GM18526 (cell line): Measurements from ENCODE around the gene WEE2.

ENCODE experiments used
- POLR2A ChIP-seq: IDR thresholded peaks from 3 replicates; pipeline ENCODE4 v1.6.1; 2011; ENCODE audit not compliant: insufficient read length; ENCODE audit errors: extremely low read depth

The WEE2 gene

DNA sequence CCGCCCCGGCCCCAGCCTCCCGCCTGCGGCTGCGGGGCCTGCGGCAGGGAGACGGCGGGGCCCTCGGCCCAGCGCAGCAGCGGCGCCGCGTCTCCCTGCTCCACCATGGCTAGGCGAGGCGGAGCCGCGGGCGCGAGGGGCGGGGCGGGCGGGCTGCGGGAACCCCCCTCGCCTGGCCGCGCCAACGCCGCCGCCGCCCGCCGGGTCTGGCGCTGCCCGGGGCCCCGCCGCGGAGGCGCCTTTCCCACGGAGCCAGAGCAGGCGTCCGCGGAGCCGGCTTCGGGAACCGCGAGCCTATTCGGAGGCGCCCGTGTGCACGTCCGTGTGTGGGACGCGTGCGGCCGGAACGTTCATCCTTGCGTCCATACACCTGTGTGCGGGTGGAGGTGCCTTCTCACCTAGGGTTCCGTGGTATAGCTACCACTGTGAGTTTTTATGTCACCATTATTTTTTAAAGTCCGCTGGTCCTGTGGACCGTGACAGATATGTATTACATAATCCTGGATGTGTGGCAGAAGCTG is 6.0 kb upstream of the WEE2 start, which contains the start of gene DENND11:
Gene DENND11, minus strand, starts transcription at position 120 of the 521 bp plus-strand sequence. Its CDS starts 13 bp downstream, at position 107.
- peak; percentile 43 for TF ChIP-seq POLR2A

DNA sequence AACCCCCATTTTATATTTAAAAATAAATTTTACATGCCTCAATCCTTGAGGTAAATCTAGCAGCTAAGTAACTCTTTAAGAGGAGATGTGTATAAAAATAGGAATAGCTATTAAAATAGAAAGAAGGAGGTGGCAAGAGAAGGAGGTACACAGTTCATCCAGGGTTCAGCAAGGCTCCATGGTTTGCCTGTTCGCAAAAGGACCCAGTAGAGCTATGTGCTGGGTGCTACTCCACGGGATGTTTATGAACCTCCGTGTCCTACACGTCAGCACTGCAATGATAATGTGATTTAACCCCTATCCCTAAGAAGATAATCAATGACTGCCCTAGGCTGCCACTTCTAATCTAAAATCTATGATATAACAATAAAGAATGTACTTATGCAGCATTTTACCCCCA is 5.3 kb upstream of the WEE2 start:
- TF ChIP-seq POLR2A, result no peak

DNA sequence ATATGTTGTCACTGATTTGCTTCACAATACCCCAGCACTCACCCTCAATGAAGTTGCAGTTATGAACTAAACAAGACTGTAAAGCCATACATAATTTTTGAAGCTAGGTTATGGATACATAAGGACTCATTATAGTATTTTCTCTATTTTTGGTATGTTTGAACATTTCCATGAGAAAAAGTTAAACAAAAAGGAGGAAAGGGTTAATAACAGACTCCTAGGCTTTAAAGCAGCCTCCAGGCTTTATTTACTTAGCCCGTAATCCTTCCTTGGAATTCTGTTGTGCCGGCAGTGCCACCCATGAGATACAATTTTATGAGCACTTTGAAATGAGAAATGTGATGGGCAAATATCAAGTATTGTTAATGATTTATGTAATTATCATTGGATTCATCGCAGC is 4.0 kb upstream of the WEE2 start:
- no peak for TF ChIP-seq POLR2A

DNA sequence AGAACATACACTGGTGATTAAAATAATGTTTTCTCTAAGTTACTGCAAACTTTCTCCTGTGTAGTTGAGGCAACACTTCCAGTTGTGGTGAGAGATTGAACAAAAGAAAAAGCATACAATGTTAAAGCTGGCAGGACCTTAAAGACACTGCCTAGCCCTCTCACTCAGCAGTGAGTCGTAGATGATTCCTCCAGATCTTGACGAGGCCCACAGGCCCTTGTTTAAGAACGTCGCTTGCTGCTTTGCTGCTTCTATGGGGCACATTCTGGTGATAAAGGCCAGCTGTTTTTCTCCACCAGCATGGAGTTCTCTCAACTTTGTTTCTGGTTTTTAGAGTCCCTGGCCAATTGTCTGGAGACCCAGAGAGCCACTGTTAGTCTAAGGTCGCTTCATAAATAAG is 3.4 kb upstream of the WEE2 start:
- no peak for TF ChIP-seq POLR2A

DNA sequence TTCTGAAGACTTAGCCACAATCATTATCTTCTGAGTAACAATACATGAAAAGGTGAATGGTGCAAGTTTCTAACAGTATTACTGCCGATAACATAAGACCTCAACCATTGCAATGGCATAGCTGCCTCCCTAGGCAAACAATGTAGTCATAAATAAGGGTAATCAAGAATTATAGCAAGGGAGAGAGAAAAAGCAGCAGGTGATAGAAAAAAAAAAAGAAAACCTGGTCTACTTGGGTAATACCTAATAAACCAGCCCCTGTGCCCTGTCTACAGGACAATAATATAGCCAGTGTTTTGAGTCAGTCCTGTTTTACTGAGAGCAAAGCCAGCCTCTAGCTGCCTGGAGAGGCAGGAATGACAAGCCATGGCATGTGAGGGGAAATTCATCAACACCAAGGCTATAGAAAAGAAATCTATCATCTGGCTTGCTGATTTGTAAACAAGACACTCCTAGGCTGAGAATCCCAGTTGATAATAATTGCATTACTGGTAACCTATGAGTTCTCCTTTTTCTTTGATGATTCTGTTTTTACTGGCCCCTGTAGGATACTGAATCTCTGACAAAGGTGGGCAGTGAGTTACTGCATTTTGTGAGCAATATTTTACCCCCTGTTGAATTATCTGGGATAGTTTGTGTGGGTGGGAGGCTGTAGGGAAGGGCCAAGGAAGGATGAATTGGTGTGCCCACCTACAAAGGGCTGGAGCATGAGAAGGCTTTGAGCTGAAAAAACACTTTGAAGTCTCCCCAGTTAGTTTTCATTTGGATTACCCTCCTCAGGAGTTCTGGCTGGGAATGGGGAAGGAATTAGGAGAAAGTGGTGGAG is 1.7 kb upstream of the WEE2 start:
- no peak for TF ChIP-seq POLR2A

DNA sequence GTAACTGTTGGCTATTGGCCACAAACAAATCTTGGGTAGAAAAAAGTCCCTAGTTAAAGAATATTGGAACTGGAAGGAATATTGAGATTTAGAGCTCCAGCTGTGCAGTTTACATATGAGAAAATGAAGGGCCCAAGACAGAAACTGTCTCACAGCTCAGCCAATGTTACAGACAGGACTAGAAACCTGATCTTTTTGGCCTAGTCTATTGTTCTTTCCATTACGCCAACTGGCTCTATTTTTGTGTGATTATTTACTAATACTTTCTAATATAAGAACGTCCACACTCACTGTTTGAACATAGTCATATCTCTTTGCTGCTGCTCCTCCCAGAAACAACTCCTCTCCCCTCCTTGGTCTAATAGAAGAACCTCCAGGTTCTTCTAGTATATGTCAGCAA is 1.2 kb downstream of the WEE2 start:
- no peak for TF ChIP-seq POLR2A

DNA sequence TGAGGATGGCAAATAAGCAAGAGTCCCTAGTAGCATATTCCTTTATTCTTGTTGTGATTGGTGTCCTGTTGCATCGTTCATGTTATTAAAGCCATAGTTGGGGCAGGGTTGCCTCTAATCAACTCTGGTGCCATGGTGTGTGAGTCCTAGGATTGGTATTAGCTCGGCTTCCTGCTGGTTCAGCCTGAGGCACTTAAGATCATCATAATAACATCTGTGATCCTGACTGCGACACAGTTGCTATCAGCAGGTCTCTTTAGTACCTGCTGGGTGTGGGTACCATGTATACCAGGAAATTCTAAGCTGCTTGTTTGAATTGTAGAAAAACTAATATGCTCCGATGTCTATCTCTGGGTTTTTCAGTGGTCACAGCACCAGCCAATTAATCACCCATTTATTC is 1.6 kb downstream of the WEE2 start:
- no peak for TF ChIP-seq POLR2A

DNA sequence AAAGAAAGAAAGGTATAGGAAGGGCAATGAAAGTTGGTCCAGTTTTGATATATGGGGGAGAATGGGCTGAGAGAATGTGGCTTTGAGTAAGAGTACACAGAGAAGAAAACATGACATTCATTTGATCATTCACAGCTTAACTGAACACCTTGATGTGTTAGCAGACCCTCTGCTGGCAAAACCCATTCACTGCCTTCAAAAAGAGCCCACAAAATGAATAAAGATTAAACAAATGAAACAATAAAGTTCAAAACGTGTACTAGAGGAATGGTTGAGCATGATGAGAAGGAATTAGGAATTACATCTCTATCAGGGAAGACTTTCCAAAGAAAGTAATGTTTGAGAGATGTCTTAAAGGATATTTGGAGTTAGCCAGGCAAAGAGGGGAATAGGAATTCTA is 2.1 kb downstream of the WEE2 start:
- TF ChIP-seq POLR2A, result no peak

DNA sequence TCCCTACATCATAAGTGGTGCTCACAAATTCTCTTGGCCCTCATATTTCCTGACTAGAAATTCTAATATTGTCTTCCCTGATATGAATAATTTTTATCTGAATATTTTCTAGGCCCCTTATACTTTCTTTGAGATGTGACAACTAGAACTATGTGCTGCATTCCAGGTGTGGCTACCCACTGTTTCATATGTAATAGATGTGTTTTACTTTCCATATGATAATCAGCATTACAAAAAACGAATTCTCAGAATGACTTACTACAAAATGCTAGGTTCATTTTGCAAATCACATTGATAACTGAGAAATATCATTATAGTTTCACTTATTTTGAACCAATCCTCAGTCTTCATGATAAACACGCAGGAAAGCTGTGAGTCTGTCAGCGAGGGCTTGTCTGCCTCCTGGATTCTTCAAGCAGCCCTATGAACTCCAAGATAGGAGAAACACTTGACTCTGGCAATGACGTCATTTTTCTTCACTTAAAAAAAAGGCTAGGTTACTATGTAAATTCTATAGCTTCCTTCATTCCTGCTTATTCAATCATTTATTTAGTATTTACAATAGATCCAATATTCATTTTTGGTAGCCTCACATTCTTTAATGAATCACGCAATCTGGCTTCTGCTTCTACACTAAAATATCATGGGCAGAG is 4.6 kb downstream of the WEE2 start:
- no peak for TF ChIP-seq POLR2A

DNA sequence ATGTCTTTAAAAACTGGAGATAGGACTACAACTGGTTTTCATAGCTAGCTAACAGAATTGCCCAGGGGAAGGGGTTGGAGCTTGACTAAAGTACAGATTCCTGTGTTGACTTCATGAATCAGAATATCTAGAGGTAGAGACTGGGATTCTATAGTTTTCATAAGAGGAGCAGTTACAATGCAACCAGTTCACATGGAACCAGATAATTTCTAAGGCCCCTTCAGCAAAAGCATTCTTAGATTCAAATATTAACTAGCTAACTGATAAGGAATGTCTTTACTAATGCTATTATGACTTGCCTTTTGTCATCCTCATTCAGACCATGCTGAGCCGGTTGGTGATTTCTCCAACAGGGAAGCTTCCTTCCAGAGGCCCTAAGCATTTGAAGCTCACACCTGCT is 5.7 kb downstream of the WEE2 start:
- TF ChIP-seq POLR2A, result no peak

DNA sequence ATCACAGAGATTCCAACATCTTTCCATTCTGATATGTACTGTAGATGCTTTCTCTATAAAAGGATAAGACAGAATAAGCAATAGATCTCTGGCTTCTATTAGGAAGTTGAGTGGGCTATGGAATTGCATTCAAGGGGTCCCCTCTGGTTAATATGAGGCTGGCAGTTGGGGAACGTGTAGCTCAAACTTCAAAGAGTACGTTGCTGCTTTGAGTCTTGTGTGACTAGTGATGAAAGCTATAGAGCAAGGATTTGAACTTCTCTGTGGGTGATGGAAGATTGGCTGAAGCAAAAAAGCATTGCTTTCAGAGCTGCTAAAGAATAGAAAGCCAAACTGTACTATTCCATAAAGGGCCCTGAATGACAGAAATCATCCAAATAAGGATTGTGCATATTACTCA is 6.4 kb downstream of the WEE2 start:
- TF ChIP-seq POLR2A, result no peak

DNA sequence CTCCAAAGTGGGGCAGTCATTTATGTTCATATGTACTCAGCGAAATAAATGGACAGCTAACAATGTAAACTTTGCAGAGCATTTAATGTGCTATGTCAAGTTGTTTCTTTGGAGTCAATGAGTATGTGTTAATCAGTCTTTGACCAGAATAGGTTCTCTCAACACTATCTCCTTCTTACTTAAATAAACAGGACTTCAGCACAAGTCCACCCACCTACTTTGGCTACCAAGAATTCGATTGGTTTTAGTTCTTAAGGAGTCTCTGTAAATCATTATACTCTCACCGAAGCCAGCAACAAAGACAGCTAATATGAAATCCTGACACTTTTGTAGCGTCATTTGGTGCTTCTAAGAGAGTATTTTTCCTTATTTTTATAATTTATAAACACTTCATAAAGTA is 6.9 kb downstream of the WEE2 start:
- TF ChIP-seq POLR2A, result no peak

DNA sequence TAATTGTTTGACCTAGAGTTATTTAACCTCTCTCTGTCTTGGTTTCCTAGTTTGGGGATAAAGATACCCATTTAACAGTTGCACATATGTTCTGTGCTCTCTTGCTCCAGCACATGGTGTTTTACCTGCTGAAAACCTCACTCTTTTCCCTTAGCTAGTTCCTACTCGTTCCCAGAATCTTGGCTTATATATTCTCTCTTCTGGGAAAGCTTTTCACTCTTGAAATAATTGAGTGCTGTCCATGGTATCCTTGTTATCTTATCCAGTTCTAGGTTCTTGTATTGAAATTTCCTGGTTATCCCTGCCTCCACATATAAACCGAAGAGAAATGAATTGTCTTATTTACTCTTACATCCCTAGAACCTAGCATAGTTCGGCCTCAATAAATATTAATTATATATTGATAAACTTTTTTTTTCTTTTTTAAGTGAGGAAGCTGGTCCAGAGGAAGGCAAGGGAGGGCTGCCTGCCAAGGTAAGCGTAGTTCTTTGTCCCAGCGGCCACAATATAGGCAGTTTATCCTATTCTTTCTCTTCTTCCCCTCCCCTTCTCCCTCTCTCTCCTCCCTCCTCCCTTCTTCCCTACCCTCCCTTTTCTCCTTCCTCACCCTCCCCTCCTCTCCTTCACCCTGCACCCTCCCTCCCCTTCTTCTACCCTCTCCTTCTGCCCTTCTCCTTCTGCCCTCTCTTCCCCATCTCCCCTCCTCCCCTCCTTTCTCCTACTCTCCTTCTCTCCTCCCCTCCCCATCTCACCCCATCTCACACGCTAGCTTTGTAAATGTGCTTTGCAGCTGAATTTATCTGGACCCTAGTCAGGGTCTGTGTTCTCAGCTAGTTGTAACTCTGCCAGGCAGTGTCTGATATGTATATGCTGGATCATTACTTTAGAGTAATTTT is 7.9 kb downstream of the WEE2 start:
- no peak for TF ChIP-seq POLR2A

DNA sequence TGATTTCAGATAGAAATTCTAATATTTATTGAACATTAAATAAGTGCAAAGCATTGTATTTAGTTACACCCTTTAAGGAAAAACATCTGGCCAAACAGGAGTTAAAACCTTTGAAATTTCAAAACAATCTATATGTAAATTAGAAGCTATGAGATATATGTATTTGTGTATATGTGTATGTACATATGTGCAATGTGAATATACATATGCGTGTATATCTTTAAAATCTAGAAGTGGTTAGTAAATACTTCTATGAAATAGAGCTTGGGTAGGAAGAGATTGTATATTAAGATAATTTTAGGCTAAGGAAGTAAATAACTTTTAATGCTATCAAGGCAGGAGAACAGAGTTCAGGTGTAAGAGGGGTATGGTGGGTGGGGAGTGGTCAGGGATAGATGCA is 9.3 kb downstream of the WEE2 start:
- TF ChIP-seq POLR2A, result no peak

DNA sequence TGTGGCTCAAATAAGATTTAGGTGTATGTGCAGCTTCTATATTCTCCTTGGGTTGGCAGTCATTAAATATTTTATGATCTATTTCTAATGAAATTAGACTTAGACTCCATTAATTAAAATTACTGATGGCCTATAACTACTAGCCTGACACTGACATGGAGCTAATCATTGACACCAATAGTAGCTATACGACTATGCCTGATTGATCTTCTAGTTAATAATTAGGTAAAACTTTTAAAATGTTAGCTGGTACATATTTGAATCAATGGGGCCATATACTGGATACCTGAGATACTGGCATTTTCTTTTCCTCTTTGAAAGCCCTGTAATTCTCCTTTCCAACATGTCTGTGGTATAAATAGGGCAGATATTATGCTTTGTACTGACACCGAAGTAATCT is 14.4 kb downstream of the WEE2 start:
- TF ChIP-seq POLR2A, result no peak
